ENCODE data around the gene FYTTD1. TPM values are rescaled to one million over a fixed set of nuclear protein-coding genes. Genes with fewer than 3 reads are reported as not detected.

FYTTD1 gene, protein sequence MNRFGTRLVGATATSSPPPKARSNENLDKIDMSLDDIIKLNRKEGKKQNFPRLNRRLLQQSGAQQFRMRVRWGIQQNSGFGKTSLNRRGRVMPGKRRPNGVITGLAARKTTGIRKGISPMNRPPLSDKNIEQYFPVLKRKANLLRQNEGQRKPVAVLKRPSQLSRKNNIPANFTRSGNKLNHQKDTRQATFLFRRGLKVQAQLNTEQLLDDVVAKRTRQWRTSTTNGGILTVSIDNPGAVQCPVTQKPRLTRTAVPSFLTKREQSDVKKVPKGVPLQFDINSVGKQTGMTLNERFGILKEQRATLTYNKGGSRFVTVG
- 78.6 and 84.2 TPM in 2 replicates for total RNA-seq

DNA sequence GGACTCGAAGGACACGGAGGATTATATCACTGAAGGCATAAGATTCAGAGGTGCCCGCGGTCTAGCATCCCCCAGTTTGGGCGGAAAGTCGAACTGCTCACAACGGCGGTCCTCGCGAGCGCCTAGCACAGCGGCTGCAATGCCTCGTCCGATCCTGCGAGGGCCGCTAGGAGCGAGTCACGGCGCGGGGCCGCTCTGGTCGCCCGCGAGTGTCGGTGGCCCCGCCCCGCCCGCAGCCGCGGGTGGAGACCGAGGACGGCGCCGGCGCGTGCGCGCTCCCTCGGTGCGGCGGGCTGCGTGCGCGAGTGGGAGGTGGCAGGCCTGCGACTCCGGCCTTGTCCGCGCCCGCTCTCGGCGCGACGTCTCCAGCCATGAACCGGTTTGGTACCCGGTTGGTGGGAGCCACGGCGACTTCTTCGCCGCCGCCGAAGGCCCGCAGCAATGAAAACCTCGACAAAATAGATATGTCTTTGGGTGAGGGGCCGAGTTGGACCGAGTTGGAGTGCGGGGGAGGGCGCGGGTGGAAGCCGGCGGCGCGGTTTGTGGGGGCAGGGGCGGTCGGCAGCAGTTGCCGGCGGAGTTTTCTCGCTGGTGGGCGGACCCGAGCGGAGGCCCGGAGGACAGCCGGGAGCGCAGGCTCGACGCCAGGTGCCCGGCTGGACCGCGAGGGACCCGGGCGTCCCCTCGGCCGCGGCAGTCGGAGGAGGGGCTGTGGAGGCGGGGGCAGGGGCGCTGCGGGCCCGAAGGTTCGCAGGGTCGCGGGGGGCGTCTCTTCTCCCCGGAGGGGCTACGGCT is at the start of gene FYTTD1:
TSS of gene FYTTD1 (plus strand) at position 283 of the 795 bp plus-strand sequence. CDS start at position 372, 89 bp downstream.
- H3K4me3 Mint-ChIP-seq: peak within 1 kb of the TSS; percentile 97
- DNase-seq (peak; percentile 95), ATAC-seq (ENCODE audit: low read depth) (peak; percentile 91)
- H3K36me3 Mint-ChIP-seq (ENCODE audit: low read depth): peaks cover 13% of the 10 kb centered on the region
- intact Hi-C loops (cut with micrococcal nuclease): loop anchor here (1.0 to 5.0 kb wide), 7 partner anchors 13 to 150 kb away; partner anchors contain the start of gene RUBCN
- ChIA-PET POLR2A (interaction anchor here (0.7 to 3.9 kb wide), 14 partner anchors 8 to 76 kb away, joined by 3 to 61 read pairs (median 6); partner anchors contain the start of genes LRCH3 and RUBCN), CTCF (interaction anchor here (0.8 to 1.6 kb wide), 8 partner anchors 13 to 78 kb away, joined by 3 to 5 read pairs (median 4); partner anchors contain the start of gene RUBCN)
- peak within 1 kb of the TSS; percentile 94 for H3K27ac Mint-ChIP-seq
- H3K27me3 Mint-ChIP-seq: no peaks in the 10 kb centered on the region
- TF ChIP-seq, protein P1, sequence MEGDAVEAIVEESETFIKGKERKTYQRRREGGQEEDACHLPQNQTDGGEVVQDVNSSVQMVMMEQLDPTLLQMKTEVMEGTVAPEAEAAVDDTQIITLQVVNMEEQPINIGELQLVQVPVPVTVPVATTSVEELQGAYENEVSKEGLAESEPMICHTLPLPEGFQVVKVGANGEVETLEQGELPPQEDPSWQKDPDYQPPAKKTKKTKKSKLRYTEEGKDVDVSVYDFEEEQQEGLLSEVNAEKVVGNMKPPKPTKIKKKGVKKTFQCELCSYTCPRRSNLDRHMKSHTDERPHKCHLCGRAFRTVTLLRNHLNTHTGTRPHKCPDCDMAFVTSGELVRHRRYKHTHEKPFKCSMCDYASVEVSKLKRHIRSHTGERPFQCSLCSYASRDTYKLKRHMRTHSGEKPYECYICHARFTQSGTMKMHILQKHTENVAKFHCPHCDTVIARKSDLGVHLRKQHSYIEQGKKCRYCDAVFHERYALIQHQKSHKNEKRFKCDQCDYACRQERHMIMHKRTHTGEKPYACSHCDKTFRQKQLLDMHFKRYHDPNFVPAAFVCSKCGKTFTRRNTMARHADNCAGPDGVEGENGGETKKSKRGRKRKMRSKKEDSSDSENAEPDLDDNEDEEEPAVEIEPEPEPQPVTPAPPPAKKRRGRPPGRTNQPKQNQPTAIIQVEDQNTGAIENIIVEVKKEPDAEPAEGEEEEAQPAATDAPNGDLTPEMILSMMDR (IDR thresholded peaks at IDR 0.05): no peak
- H3K4me1 Mint-ChIP-seq: peaks cover 42% of the 10 kb centered on the region
- H3K9me3 Mint-ChIP-seq: no peaks in the 10 kb centered on the region

DNA sequence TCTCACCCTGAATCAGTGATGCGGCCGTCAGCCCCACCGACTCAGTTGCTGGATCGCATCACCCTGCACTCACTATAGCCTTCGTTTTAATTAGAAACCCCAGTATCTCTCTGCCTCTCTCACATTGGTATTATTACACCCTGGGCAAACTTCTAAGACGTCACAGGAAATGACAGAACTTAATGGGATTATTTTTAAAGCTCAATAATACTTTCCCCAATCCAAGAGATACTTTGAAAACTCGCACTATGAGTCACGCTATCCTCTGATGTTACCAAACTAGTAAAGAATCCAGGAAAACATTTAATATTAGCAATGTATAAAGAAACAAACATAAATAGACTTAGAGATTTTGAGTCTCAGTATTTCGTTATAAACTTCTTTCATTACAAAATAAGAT is 49.6 kb upstream of the FYTTD1 start:
- no peaks in the 10 kb centered on the region for H3K27me3 Mint-ChIP-seq
- CTCF ChIA-PET: no interaction called here
- H3K27ac Mint-ChIP-seq: no peak overlapping the region
- H3K4me3 Mint-ChIP-seq: no peak overlapping the region
- peaks cover 90% of the 10 kb centered on the region for H3K36me3 Mint-ChIP-seq (ENCODE audit: low read depth)
- intact Hi-C loops (cut with micrococcal nuclease): loop anchor here (5.0 kb wide), 1 partner anchor 37 kb away; the partner anchor contains the start of gene RUBCN
- ATAC-seq (ENCODE audit: low read depth) (no peak), DNase-seq (no peak)
- TF ChIP-seq, protein P1 (IDR thresholded peaks at IDR 0.05): no peak
- POLR2A ChIA-PET: interaction anchor here (0.6 to 1.3 kb wide), 5 partner anchors 7 to 73 kb away, joined by 3 to 4 read pairs (median 3); partner anchors contain the start of gene RUBCN
- H3K9me3 Mint-ChIP-seq: no peaks in the 10 kb centered on the region
- peaks cover 3% of the 10 kb centered on the region for H3K4me1 Mint-ChIP-seq

DNA sequence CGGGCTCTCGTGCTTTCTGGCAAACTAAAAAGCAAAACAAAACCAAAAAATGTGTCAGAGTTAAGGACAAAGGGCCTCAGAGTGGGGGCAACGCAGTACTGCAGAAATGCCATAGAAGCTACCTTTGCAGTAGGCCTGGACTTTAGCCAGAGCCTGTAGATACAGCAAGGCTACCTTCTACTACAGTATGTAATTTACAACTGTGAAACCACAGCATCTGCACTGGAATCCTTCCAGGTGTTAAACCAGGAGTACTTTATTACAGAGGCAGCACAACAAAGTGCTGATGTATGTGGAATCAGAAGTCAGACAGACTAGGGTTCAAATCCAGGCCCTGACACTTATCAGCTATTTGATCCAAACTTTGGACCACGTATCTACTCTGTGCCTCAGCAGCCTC is 47.8 kb upstream of the FYTTD1 start:
- intact Hi-C loops (cut with micrococcal nuclease): loop anchor here (5.0 kb wide), 1 partner anchor 35 kb away; the partner anchor contains the start of gene RUBCN
- Mint-ChIP-seq H3K36me3 (ENCODE audit: low read depth) (peaks cover 86% of the 10 kb centered on the region), H3K4me1 (peaks cover 15% of the 10 kb centered on the region), H3K4me3 (no peak overlapping the region), H3K27me3 (no peaks in the 10 kb centered on the region), H3K27ac (no peak overlapping the region), H3K9me3 (no peaks in the 10 kb centered on the region)
- TF ChIP-seq, protein P1 (IDR thresholded peaks at IDR 0.05): no peak
- ChIA-PET POLR2A (no interaction called here), CTCF (no interaction called here)
- DNase-seq (no peak), ATAC-seq (ENCODE audit: low read depth) (no peak)

DNA sequence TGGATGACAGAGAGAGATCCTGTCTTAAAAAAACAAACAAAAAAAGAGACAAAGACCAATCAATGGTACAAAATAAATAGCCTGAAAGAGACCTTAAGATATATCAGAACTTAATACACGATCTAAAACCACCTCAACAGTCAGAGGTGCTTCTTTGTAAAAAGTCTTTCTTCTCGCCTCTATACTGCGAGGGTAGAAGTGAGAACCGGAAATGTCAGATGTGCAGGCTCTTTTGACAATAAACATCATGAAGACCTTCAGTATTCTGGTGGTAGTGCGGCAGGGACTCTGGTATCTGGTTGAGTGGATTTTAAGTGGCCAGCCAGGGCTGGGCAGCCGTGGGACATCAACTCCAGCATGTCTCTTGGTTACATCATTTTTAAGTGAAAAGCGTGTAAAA is 43.0 kb upstream of the FYTTD1 start:
- CTCF ChIA-PET: no interaction called here
- Mint-ChIP-seq H3K4me3 (no peak overlapping the region), H3K4me1 (peaks cover 49% of the 10 kb centered on the region), H3K27me3 (no peaks in the 10 kb centered on the region), H3K27ac (peak overlapping the region; percentile 24), H3K9me3 (no peaks in the 10 kb centered on the region), H3K36me3 (ENCODE audit: low read depth) (peaks cover 55% of the 10 kb centered on the region)
- TF ChIP-seq, protein P1 (IDR thresholded peaks at IDR 0.05): no peak
- ATAC-seq (ENCODE audit: low read depth) (no peak), DNase-seq (no peak)
- intact Hi-C loops (cut with micrococcal nuclease): no loop called here
- POLR2A ChIA-PET: interaction anchor here (0.9 to 1.6 kb wide), 3 partner anchors 9 to 29 kb away, joined by 3 to 6 read pairs (median 3); no protein-coding TSS in a partner anchor

Data from activated B cell treated with CpG ODN at 0.5 μM for 24 hours (primary cell).